Common myeloid progenitor, CD34-positive (primary cell): Measurements from ENCODE around the gene NEDD4L.
"Not testable (repeated sequence)": the region's sequence is repeated elsewhere in the genome, so short reads cannot be mapped to it uniquely, and the experiment has no call there.

Source experiments
- CTCF ChIA-PET: fragments of 350-600 bp; sonication (Branson Sonifier 250); formaldehyde crosslinking; loops from one replicate; lab custom pipeline; 2021; ENCODE audit warnings: antibody characterized with exemption; lab: Charles Lee
- POLR2A ChIA-PET: fragments of 350-600 bp; sonication (Branson Sonifier 250); formaldehyde crosslinking; loops from one replicate; lab custom pipeline; 2021; ENCODE audit warnings: antibody characterized with exemption; lab: Charles Lee
- DNase-seq, 3 donors: peaks; one replicate each; pipeline versions ENCODE4 v3.0.0 to v3.0.0-alpha.2; 2013
- H3K27ac ChIP-seq, 2 experiments: 1 replicate in 1 of 2; 2 replicates in 1 of 2; pipeline ENCODE4 v1.7.0; 2013; ENCODE audit warnings: inconsistent platforms in 2 of 2, low read length in 2 of 2, mild to moderate bottlenecking in 2 of 2, low read depth in 1 of 2, moderate library complexity in 1 of 2; ENCODE audit not compliant: severe bottlenecking in 2 of 2, insufficient read depth in 1 of 2, poor library complexity in 1 of 2
- H3K27me3 ChIP-seq, 5 experiments: replicated peaks in 2 of 5; 1 replicate in 3 of 5; 2 replicates in 2 of 5; pipeline versions ENCODE4 v1.6.1 to v1.7.0; 2013; ENCODE audit warnings: low read length in 4 of 5, mild to moderate bottlenecking in 2 of 5, moderate library complexity in 2 of 5, inconsistent platforms in 1 of 5; ENCODE audit not compliant: insufficient read depth in 5 of 5, control insufficient read depth in 4 of 5
- H3K36me3 ChIP-seq, 4 experiments: 1 replicate in 2 of 4; 2 replicates in 2 of 4; pipeline versions ENCODE4 v1.6.1 to v1.7.0; 2013; ENCODE audit warnings: low read length in 3 of 4, control low read depth in 1 of 4, mild to moderate bottlenecking in 1 of 4; ENCODE audit not compliant: control insufficient read depth in 4 of 4, insufficient read depth in 4 of 4
- H3K4me1 ChIP-seq, 4 experiments: 1 replicate in 3 of 4; 2 replicates in 1 of 4; pipeline versions ENCODE4 v1.6.1 to v1.7.1; 2013; ENCODE audit warnings: low read length in 3 of 4, mild to moderate bottlenecking in 3 of 4, control low read depth in 1 of 4, inconsistent platforms in 1 of 4, moderate library complexity in 1 of 4; ENCODE audit not compliant: control insufficient read depth in 4 of 4, insufficient read depth in 4 of 4; ENCODE audit errors: control extremely low read depth in 1 of 4
- H3K4me3 ChIP-seq, 7 experiments: 1 replicate in 4 of 7; 2 replicates in 3 of 7; pipeline versions ENCODE4 v1.5.1 to v1.7.0; 2013; ENCODE audit warnings: mild to moderate bottlenecking in 7 of 7, low read length in 6 of 7, moderate library complexity in 6 of 7, inconsistent platforms in 2 of 7, low read depth in 2 of 7, control low read depth in 1 of 7; ENCODE audit not compliant: insufficient read depth in 4 of 7, control insufficient read depth in 1 of 7; ENCODE audit errors: extremely low read depth in 1 of 7
- H3K9me3 ChIP-seq, 5 experiments: 1 replicate in 4 of 5; 2 replicates in 1 of 5; pipeline versions ENCODE4 v1.6.1 to v1.7.1; 2013; ENCODE audit warnings: low read length in 4 of 5, mild to moderate bottlenecking in 2 of 5, inconsistent platforms in 1 of 5, low read depth in 1 of 5, moderate library complexity in 1 of 5; ENCODE audit not compliant: control insufficient read depth in 4 of 5, insufficient read depth in 2 of 5; ENCODE audit errors: control extremely low read depth in 1 of 5
- WGBS: methylation state at CpG from one replicate; pipeline ENCODE4 v1.1.5; 2013; ENCODE audit not compliant: insufficient coverage; 5-methylcytosine and 5-hydroxymethylcytosine counted together

The NEDD4L gene

GRCh38 chr18:58265489-58265888 lies 221.5 kb downstream of the NEDD4L start:
- POLR2A ChIA-PET: not testable (repeated sequence)

GRCh38 chr18:58266291-58266690 lies 222.3 kb downstream of the NEDD4L start:
- POLR2A ChIA-PET: no interaction called here
- H3K4me1 ChIP-seq: peaks cover 0 to 6% (median 5%) of the 10 kb centered on the region in 4 experiments
- H3K9me3 ChIP-seq: no peaks in the 10 kb centered on the region

More at GRCh38 chr18:58265489-58265888, 221.5 kb downstream of the NEDD4L start:
- H3K4me3 ChIP-seq, H3K4me1 ChIP-seq, H3K27ac ChIP-seq, CTCF ChIA-PET, H3K9me3 ChIP-seq, DNase-seq, H3K27me3 ChIP-seq, H3K36me3 ChIP-seq: not testable (repeated sequence)
- no CpG with 5 or more reads among the region's 3 CpGs for WGBS

GRCh38 chr18:58267493-58267892 lies 223.5 kb downstream of the NEDD4L start:
- no peak for DNase-seq
- 100% methylated on average over 3 of the region's 6 CpGs for WGBS
- ChIA-PET CTCF (no interaction called here), POLR2A (no interaction called here)
- peaks cover 3 to 10% (median 7%) of the 10 kb centered on the region in 4 experiments for H3K4me1 ChIP-seq
- no peak overlapping the region for H3K27ac ChIP-seq
- no peak overlapping the region for H3K4me3 ChIP-seq
- no peaks in the 10 kb centered on the region for H3K27me3 ChIP-seq
- no peaks in the 10 kb centered on the region for H3K9me3 ChIP-seq
- H3K36me3 ChIP-seq: no peaks in the 10 kb centered on the region

More at GRCh38 chr18:58266291-58266690, 222.3 kb downstream of the NEDD4L start:
- Histone ChIP-seq H3K27ac (no peak overlapping the region), H3K27me3 (no peaks in the 10 kb centered on the region), H3K36me3 (no peaks in the 10 kb centered on the region), H3K4me3 (no peak overlapping the region)
- CTCF ChIA-PET: no interaction called here
- no CpG with 5 or more reads among the region's 1 CpG for WGBS
- DNase-seq: no peak

GRCh38 chr18:58268849-58269248 lies 224.8 kb downstream of the NEDD4L start:
- CTCF ChIA-PET: interaction anchor here (0.7 kb wide), 1 partner anchor 9 kb away, joined by 3 read pairs; no protein-coding TSS in a partner anchor
- peaks cover 2 to 9% (median 7%) of the 10 kb centered on the region in 4 experiments for H3K4me1 ChIP-seq
- WGBS: 100% methylated on average over 2 of the region's 2 CpGs

GRCh38 chr18:58269931-58270330 lies 225.9 kb downstream of the NEDD4L start:
- H3K4me3 ChIP-seq: no peak overlapping the region
- H3K36me3 ChIP-seq: no peaks in the 10 kb centered on the region
- 100% methylated on average over 4 of the region's 5 CpGs for WGBS
- H3K27me3 ChIP-seq: no peaks in the 10 kb centered on the region
- no peak for DNase-seq
- H3K9me3 ChIP-seq: no peaks in the 10 kb centered on the region
- H3K4me1 ChIP-seq: peaks cover 0 to 9% (median 7%) of the 10 kb centered on the region in 4 experiments
- ChIA-PET POLR2A (no interaction called here), CTCF (no interaction called here)
- H3K27ac ChIP-seq: no peak overlapping the region

More at GRCh38 chr18:58268849-58269248, 224.8 kb downstream of the NEDD4L start:
- Histone ChIP-seq H3K36me3 (no peaks in the 10 kb centered on the region), H3K27me3 (no peaks in the 10 kb centered on the region), H3K9me3 (no peaks in the 10 kb centered on the region), H3K4me3 (no peak overlapping the region), H3K27ac (no peak overlapping the region)
- DNase-seq: no peak
- POLR2A ChIA-PET: no interaction called here

GRCh38 chr18:58270396-58270795 lies 226.4 kb downstream of the NEDD4L start:
- no peaks in the 10 kb centered on the region for H3K27me3 ChIP-seq
- POLR2A ChIA-PET: no interaction called here
- H3K9me3 ChIP-seq: no peaks in the 10 kb centered on the region
- CTCF ChIA-PET: no interaction called here
- no peak for DNase-seq
- WGBS: 100% methylated on average over 2 of the region's 4 CpGs
- no peaks in the 10 kb centered on the region for H3K36me3 ChIP-seq
- H3K4me3 ChIP-seq: no peak overlapping the region
- no peak overlapping the region for H3K27ac ChIP-seq
- H3K4me1 ChIP-seq: peaks cover 0 to 9% (median 7%) of the 10 kb centered on the region in 4 experiments

GRCh38 chr18:58271770-58272169 lies 227.7 kb downstream of the NEDD4L start:
- ChIA-PET CTCF (no interaction called here), POLR2A (no interaction called here)
- no peak overlapping the region for H3K27ac ChIP-seq

More at GRCh38 chr18:58271770-58272169, 227.7 kb downstream of the NEDD4L start:
- no peaks in the 10 kb centered on the region for H3K9me3 ChIP-seq
- H3K4me1 ChIP-seq: peaks cover 0 to 9% (median 7%) of the 10 kb centered on the region in 4 experiments
- no peaks in the 10 kb centered on the region for H3K27me3 ChIP-seq
- H3K4me3 ChIP-seq: no peak overlapping the region
- no peaks in the 10 kb centered on the region for H3K36me3 ChIP-seq
- no CpG with 5 or more reads among the region's 2 CpGs for WGBS
- no peak for DNase-seq
